Amniotic epithelial cell (primary cell): ENCODE measurements around the gene C1orf105.

ENCODE experiments used
- DNase-seq: peaks from one replicate; pipeline ENCODE4 v3.0.0-alpha.2; 2010; ENCODE audit warnings: low read depth

C1orf105 gene

DNA sequence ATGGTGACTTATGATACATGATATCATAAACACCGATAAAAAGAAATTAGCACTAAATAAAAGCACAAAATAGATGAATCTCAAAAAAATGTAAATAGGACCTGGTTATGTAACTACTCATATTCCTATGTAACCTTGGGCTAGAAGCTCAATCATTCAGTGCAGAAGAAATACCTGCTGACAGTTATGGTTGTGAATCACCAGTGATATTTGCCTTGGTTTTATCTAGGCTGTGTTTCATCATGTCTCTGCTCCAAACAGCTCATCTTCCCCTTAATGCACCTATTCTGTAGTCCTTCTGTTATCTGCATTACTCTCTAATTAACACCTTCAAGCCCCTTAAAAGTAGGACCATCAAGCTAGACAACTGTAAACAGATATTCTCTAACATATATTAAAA lies 39.7 kb downstream of the C1orf105 start:
- DNase-seq = peak; percentile 85

DNA sequence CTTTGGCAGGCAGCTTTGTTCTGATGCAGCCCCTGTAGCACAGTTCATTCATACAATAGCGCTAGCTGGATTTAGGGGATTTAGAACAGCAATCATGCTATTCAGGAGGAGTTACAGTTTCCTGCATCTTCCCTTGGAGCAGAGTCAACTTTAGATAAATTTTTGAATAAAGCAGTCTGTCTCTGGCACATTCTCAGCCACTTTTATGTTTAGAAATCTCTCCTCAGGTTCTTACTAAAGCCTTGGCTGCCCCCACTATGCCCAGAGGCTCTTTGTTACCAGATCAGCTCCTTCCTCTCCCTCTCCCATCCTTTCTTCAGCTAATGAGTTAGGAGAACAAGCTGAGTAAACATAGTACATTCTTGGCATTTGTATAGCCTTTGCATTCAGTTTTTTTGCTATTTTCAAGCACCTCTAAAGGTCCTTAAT lies 40.4 kb downstream of the C1orf105 start:
- peak; percentile 55 for DNase-seq

DNA sequence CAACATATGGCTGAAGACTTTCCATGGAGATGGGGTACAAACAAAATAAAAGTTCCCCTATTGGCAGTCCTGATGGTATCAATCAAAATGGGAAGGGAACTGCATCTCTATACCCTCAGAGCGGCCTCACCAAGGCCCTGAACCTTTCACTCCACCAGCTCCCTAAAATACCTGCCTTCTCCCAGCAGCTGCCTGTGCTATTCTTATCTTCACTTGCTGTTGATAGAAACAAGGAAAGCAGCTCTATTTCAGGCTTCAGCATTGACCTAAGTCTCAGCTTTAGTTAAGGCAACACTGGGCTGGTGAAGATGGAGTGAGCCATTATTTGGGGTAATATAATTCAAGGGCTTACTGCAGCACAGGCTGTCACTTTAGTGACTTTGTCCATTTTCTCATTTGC lies 45.1 kb downstream of the C1orf105 start:
- DNase-seq = no peak

DNA sequence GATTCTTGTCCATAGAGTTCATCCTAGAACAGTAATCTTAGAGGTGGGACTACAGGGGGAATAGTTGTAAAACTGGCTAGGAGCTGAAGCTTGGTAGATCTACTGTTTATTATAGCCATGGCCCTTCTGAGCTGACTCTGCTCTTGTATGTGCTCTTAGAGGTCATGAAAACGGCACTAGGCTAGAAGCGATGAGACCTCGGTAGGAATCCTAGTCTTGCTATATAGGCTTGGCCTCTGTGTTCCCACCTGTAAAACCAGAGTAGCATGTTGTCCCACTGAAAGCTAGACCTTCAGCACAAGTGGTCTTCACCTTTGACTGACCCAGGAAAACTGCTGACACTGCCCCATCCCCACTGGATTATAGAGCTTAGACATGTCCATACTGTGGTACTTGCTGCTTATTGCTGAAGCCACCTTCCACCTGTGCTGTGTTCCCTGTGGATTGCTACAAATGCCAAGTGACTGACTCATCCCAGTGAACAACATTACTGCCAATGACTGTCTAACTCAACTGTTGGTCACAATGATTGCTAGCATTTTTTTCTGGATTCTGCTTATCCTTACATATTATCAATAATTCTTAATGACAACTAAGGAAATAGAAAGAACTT lies 46.4 kb downstream of the C1orf105 start:
- DNase-seq = no peak

DNA sequence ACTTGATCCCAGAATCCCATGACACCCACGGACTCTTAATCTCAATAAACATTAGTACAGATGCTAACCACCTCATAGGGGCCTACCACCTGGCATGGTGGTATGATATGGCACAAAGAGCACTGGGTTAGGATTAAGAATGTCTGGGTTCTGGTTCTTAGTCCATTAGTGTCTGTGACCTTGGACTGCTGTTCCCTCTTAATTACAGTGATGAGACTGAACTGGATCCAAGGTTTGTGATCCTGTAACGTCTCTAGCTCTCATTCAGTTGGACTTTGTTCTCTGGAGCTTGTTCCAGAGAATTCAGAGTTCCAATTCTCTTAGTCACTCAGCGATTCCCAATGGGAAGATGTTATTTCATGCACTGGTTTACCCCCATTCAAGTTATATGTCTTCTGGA lies 47.0 kb downstream of the C1orf105 start:
- DNase-seq = no peak

DNA sequence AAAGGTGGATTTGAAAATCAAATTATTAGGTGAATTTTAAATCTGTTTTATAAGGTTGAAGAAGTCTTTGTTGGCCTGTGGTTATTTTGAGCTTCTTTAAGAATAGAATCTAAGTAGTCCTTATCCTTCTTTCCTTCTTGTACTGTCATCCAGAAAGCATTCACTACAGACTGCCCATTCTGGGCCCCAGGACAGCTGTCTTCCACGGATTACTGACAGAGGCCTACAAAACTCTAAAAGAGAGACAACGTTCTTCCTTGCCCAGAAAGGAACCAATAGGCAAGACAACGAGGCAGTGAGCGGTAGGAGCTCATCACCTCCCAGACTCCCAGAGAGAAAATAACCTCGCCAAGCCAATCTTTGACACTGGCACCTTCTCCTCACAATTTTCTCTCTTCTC lies 47.8 kb downstream of the C1orf105 start:
- no peak for DNase-seq

DNA sequence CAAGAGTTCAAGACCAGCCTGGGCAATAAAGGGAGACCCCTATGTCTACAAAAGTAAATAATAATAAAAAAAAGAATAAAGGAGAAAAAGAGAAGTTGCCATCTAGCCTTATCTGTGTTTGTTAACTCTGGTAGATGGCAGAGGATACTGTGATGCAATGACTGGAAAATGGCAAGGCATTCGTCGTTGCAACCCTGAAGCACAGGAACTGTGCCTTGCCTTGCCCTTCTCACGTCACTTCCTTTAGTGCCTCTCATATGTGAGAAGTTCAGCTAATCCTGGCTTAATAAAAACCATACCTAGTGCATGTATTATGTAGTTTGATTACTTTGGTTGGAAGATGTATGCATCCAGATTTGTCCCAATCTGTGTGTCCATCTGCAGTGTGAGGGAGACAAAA lies 49.2 kb downstream of the C1orf105 start:
- no peak for DNase-seq

DNA sequence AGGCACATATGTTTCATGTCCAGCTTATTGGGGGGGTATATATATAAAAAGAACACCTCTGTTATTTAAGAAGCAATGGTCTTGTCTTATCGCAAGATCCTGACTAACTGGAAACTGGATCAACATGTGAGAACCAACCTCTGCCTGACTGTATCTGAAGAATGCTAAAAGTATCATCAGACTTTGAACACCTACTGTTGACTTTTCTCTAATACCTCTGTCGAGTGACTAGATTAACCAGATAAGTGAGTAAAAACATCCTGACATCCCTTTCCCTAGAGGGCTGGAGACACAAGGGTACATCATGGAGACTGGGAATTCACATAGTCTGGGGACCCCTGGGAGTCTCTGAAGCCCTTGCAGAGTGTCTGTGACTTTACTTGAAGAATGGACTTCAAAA lies 49.7 kb downstream of the C1orf105 start:
- no peak for DNase-seq

DNA sequence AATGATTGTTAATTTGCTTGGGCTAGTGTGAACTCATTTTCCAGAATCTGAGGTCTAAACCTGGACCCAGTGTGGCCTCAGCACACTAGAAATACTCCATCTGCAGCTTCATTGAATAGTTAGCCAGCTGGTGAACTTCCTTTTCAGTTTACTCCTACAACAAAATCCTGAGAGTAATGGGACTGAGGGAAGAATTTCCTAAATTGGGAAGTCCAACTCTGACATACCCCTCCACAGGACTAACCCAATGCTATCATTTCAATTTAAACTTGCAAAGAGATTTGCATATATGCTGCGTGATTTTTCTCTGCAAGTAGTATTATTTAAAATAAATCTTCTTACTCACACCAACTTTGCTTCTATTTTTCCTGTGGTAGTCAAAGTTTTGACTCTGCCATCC lies 51.2 kb downstream of the C1orf105 start:
- no peak for DNase-seq

DNA sequence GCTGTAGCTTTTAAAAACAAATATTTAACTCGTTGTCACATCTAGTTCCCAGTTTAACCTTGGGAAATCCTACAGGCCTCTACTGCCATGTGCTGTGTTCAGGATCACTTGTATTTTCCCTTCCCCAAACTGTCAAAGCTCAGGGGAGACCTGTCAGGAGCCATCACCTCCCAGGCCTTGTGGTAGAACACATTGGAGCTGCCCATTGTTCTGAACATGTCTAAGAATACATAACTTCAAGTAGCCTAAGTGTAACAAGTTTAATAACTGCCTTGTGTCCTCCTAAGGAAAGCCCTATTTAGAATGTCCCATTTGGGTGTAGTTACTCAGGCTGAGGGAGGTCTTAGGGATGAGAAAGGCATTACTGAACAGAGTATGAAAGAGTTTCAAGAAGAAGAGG lies 52.0 kb downstream of the C1orf105 start:
- DNase-seq = no peak

DNA sequence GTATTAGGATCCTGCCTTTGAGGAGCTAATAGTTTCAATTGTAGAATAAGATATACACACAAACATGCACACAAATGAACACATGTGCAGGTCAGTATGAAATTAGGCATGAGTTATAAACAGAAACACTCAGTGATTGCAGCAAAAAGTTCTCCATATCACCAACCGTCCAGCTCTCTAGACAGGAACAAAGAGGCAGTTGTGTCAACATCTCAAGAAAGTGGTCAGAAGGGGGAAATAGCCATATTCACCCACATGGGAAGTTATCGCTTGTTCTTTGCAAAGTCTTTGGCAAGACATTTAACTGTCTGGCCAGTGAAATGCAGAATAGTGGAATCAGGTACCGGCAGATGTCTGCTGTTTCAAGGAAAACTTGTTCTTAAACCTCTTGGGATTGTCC lies 52.8 kb downstream of the C1orf105 start:
- DNase-seq = no peak

DNA sequence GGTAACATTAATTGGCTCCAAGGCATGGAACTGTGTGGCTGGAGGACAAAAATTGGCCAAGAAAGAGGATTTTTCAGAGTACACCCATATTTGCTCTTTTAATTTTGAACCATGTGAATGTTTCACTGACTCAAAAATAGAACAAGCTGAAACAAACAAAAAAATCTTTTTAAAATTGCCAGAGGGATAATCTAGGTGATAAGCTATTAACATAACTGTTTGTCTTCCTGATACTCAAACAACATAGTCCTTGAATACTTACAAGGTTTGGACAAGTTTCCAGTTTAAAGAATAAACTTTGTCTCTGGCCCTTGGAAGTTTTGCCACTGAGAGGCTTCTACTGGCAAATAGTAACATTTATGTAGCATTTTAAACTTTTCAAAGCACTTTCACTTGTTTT lies 53.4 kb downstream of the C1orf105 start:
- no peak for DNase-seq

DNA sequence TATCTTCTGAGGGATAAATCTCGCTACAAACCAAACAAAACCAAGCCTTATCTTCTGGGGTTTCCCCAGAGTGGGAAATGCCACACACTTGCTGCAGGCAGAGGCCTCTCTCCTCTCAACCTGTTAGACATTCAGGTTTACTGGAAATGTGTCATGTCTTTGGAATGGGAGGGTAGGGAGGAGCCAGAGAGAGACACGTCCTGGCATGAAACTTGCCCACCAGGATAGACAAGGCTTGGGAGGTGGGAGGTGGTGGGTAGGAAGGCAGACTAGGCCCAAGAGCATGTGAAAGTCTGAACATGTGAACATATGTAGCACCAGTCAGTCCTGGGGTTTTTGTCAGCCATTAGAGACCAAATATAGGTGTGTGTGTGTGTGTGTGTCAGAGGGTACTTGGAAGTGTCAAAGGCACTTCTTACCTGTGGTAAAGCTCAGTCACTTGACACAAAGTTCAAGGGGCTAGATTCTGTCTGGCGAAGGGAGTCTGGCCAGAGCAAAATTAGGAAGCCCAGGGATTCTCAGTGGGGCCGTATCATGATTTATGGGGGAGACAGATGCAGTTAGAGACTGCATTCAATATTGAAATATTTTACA lies 55.8 kb downstream of the C1orf105 start:
- peak; percentile 40 for DNase-seq

DNA sequence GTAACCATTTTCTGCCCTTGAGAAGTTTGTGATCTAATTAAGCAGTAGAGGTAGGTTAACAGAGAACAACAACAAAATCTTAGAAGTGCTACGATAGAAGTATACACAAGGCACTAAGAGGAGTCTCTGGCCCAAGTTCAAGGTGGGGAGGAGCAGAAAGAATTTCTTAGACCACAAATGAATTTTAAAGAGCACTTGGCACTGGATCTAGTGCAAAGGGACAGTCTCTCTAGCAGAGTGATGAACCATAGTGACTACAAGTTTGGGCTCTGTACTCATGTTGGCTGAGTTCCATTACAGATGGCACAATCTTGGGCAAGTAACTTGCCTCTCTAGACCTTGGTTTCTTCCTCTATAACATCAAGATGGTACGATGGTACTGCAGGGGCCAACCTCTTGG lies 56.7 kb downstream of the C1orf105 start:
- DNase-seq = no peak

DNA sequence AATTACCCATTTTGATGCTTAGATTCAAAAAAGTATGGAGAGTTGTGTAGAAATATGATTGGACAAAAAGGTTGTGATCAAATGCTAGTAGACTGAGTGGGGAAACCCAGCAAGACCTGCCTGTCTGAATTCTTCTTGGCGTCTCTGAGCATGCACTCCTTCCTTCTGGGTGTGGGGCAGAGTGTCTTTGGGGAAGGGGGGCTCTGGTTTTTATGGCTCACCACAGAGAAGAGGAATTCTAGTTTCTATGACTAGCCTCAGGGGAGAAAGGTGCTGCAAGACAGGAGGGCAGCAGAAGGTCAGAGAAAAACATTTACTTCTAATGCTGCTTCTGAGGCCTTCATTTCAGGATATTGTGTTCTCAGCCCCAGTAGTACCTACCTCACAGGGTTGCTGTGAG lies 57.3 kb downstream of the C1orf105 start:
- no peak for DNase-seq

DNA sequence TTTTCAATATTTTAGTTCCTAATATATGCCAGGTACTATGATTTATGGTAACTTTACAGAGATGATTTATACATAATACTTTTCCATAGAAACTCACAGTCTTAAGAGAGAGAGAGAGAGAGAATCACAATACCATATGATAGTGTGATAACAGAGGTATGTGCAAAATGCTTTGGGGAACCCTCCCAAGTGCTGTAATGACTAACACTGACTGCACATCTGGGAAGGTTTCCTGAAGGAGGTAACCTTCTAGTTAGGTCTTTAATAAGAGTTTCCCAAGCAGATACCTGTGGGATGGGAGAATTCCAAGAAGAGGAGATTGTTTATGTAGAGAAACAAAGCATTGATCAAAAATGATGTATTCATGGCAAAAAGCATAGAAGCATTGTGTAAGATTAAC lies 58.0 kb downstream of the C1orf105 start:
- peak; percentile 69 for DNase-seq

DNA sequence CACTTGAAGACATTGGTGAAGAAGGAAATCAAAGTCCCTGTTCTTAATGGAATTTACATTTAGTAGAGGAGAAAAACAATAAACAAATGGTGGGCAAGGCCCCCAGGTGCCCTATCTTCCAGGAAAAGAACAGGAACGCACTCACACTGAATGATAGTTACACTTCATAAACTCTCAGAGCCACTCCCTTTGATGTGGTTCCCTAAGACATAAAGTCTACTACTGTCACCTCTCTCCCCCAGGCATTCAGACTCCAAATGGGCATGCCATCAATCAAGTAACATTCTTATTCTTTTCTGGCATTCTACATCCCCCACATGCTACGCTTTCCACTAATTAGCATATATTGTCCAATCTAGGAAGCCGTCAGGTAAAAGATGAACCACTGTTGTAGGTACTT lies 59.9 kb downstream of the C1orf105 start:
- DNase-seq = no peak

DNA sequence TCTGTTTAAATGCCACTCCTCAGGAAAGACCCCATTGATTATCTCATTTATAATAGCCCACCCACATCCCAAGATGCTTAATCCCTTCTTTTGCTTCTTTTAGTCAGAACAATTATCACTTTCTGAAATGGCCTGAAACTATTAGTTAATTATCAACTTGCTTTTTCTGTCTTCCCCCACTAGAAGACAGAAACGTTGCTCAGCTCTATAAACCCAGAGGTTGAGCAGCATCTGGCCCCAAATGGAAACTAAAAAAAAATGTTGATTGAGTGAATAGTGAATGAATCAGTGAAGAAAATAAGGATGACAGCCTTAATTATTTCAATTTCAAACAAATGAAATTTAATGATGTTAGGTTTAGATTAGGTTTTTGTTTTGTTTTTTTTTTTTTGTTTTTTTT lies 61.6 kb downstream of the C1orf105 start:
- no peak for DNase-seq

DNA sequence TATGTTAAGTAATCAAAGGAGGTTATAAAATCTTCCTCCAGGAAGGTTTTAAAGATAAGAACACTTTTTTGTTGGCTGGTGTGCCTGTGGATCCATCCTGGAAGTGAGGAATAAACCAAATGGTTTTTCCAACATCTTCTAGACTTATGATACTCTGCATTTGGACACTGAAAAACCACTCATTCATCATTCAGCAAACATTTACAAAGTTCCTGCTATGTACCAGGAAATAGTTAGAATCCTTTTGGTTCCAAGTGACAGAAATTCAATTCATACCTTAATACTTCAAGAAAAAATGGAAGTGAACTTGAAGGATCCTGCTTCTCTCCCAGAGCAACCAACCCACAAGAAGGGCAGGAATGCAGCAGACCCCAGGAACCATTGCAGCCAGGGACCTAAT lies 63.0 kb downstream of the C1orf105 start:
- no peak for DNase-seq

DNA sequence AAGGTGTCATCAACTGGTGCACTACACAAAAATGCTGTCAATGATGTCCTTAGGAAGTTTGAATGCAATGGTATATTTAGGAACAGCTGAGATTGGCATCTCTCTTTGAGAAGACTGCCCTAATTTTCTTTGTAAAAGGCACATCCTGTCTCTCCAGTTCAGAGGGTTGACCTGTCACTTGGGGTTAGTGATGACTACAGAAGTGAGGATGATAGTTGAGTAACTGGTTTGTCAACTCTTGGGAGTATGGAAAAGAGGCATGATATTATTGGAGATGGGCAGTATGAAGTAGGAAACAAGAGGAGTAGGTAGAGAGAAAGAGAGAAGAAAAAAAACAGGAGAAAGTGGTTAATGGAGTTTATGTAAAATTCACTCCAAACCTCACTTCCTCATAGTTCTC lies 63.8 kb downstream of the C1orf105 start:
- DNase-seq = no peak

DNA sequence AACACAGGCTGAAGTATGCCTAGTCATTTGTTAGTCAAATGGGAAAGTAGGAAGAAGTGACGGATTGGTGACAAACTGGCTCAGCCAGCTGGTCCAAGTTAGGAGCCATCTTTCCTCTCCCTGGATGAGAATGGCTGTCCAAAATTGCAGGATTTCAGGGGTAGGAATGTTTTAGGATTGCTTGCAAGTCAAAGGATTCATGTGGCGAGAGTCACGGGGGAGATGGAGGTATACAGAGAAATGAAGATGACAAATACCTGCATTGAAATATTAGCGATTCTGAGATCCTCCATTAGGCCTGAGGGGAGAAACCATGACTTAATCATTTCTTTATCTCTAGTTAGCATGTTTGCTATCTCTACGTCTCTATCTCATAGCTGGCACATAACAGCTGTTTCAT lies 65.1 kb downstream of the C1orf105 start:
- no peak for DNase-seq

DNA sequence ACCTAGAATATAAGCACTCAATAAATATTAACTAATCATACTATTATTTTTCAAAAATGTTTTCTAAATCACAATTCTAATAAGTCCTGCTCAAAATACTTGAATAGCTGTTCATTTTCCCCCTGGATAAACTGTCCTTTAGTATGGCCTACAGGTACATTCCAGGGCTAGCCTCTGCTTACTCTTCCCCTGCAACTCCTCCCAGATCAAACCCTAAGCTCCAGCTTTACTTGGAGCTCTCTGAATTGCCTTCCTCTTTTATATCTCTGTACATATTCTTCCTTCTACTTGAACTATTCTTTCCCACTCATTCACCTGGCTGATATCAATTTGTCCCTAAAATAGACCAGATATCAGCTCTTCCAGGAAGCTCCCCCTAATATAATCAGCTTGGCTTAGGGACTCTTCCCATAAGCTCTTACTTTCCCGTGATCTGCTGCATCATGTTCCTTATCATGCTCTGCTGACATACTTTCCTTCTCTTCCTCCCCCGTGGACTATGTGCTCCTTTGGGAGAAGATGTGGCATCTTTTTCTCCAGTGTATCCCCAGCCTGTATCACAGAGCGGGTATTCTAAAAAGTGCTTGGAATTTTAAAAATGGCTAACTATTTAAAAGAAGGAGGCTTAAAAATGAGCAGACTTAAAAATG lies 66.4 kb downstream of the C1orf105 start:
- peak; percentile 53 for DNase-seq

DNA sequence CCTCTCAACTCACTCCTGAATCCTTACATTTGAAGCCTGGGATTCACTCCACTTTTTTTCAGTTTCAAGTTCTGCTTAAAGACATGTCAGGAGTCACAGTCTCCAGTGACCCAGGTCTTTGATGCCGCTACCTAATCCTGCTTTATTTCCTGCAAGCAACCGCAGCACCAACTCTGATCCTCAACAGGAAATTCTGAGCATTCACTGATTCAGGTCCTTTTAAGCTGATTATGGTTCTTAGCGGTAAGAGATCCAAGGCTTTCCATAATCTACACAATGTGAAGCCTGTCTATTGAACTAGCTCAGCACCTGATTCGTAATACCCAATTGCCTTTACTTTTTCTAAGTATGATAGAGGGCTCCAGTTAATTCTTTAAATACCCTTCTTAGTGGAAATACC lies 67.1 kb downstream of the C1orf105 start:
- no peak for DNase-seq

DNA sequence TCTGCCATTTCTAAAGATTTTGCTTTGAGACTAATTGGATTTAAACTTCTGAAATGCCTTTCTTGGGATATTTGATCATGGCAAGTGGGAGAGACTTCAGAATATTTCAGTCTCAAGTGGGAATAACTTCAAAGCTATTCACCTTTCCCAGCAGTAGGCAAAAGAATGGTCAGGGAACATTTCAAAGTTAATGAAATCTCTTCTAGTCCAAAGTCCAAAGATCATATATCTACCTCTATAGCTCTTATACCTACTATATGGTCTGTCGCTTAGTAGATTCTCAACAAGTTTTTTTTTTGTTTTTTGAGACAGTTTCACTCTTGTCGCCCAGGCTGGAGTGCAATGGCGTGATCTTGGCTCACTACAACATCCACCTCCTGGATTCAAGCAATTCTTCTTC lies 67.9 kb downstream of the C1orf105 start:
- no peak for DNase-seq
